Measurements from ENCODE around the gene MLLT1. TPM values are rescaled to one million over a fixed set of nuclear protein-coding genes. Genes with fewer than 3 reads are reported as not detected.

MLLT1 gene
- total RNA-seq, 4 donors from 2014 or later = 16.0 to 29.0 (median 22.7) TPM

DNA sequence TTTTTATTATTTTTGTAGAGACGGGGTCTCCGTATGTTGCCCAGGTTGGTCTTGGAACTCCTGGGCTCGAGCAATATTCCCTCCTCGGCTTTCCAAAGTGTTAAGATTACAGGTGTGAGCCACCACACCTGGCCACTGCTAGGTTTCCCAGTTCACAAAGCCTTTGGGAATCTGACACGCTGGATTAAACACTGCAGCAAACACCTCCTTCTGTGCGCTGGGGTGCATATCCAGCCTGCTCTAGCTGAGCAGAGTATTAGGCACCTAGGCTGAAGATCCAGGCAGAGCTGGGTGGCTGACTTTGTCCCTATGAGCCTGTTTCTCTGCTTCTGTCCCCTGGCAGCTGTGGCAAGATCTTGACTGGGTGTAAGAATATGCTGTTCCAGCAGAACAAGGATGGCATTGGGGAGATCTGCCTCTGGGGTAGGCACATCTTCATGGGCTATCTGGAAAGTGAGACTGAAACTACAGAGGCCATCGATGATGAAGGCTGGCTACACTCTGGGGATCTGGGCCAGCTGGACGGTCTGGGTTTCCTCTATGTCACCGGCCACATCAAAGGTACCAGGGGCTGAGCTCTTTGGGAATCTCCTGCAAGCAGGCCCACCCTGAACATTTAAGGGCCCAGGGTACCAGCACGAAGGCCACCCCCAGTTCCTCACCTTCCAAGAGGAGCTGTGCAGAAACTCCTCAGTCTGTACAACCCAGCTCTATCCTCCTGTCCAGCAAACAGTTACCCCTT lies 94.5 kb downstream of the MLLT1 start:
- Histone ChIP-seq H3K27me3 (peaks cover 7% of the 10 kb centered on the region), H3K9me3 (no peaks in the 10 kb centered on the region), H3K36me3 (no peaks in the 10 kb centered on the region), H3K27ac (no peak overlapping the region), H3K4me3 (no peak overlapping the region), H3K4me1 (peaks cover 3% of the 10 kb centered on the region)
- DNase-seq (ENCODE audit: low spot score in 2 of 2) = no peak
- no peak for TF ChIP-seq POLR2A (IDR thresholded peaks at IDR 0.05)
- TF ChIP-seq EP300 (IDR thresholded peaks at IDR 0.05) = no peak
- no peak for TF ChIP-seq POLR2AphosphoS5 (IDR thresholded peaks at IDR 0.05)
- TF ChIP-seq CTCF (IDR thresholded peaks at IDR 0.05) = no peak
- WGBS = 78% methylated on average over 10 of the region's 10 CpGs

- no peak for DNase-seq (ENCODE audit: low spot score in 2 of 2)
- Histone ChIP-seq H3K27ac (no peak overlapping the region), H3K4me3 (no peak overlapping the region), H3K36me3 (no peaks in the 10 kb centered on the region), H3K4me1 (peaks cover 3% of the 10 kb centered on the region), H3K9me3 (no peaks in the 10 kb centered on the region), H3K27me3 (peaks cover 7% of the 10 kb centered on the region)
- WGBS = 80% methylated on average over 2 of the region's 2 CpGs
- TF ChIP-seq EP300 (IDR thresholded peaks at IDR 0.05) = no peak
- no peak for TF ChIP-seq CTCF (IDR thresholded peaks at IDR 0.05)
- TF ChIP-seq POLR2A (IDR thresholded peaks at IDR 0.05) = no peak
- no peak for TF ChIP-seq POLR2AphosphoS5 (IDR thresholded peaks at IDR 0.05)
Measured at GRCh38 chr19:6181119-6181518, 98.7 kb downstream of the MLLT1 start.

- 85% methylated on average over 5 of the region's 5 CpGs for WGBS
- DNase-seq (ENCODE audit: low spot score in 2 of 2) = no peak
- Histone ChIP-seq H3K27me3 (no peaks in the 10 kb centered on the region), H3K9me3 (no peaks in the 10 kb centered on the region), H3K4me1 (no peaks in the 10 kb centered on the region), H3K36me3 (no peaks in the 10 kb centered on the region), H3K27ac (no peak overlapping the region), H3K4me3 (no peak overlapping the region)
- TF ChIP-seq POLR2A (IDR thresholded peaks at IDR 0.05) (no peak), CTCF (IDR thresholded peaks at IDR 0.05) (no peak), EP300 (IDR thresholded peaks at IDR 0.05) (no peak), POLR2AphosphoS5 (IDR thresholded peaks at IDR 0.05) (no peak)
Measured at GRCh38 chr19:6173190-6173589, 106.6 kb downstream of the MLLT1 start.

- Histone ChIP-seq H3K4me1 (no peaks in the 10 kb centered on the region), H3K36me3 (no peaks in the 10 kb centered on the region), H3K9me3 (no peaks in the 10 kb centered on the region), H3K27me3 (no peaks in the 10 kb centered on the region), H3K27ac (no peak overlapping the region), H3K4me3 (no peak overlapping the region)
- no peak for TF ChIP-seq CTCF (IDR thresholded peaks at IDR 0.05)
- TF ChIP-seq EP300 (IDR thresholded peaks at IDR 0.05) = no peak
- TF ChIP-seq POLR2AphosphoS5 (IDR thresholded peaks at IDR 0.05) = no peak
- TF ChIP-seq POLR2A (IDR thresholded peaks at IDR 0.05) = no peak
- 93% methylated on average over 3 of the region's 3 CpGs for WGBS
- DNase-seq (ENCODE audit: low spot score in 2 of 2) = no peak
Measured at GRCh38 chr19:6172074-6172863, 107.5 kb downstream of the MLLT1 start.

GRCh38 chr19:6167115-6167514 lies 112.7 kb downstream of the MLLT1 start:
- Histone ChIP-seq H3K27me3 (no peaks in the 10 kb centered on the region), H3K27ac (no peak overlapping the region), H3K4me1 (no peaks in the 10 kb centered on the region), H3K36me3 (no peaks in the 10 kb centered on the region), H3K4me3 (no peak overlapping the region), H3K9me3 (no peaks in the 10 kb centered on the region)
- DNase-seq (ENCODE audit: low spot score in 2 of 2) = no peak
- 81% methylated on average over 1 of the region's 1 CpG for WGBS
- TF ChIP-seq CTCF (IDR thresholded peaks at IDR 0.05) (no peak), POLR2AphosphoS5 (IDR thresholded peaks at IDR 0.05) (no peak), POLR2A (IDR thresholded peaks at IDR 0.05) (no peak), EP300 (IDR thresholded peaks at IDR 0.05) (no peak)

Measured in suprapubic skin (tissue), 4 donors.